Natural killer cell (primary cell): ENCODE data around the gene TBC1D4. TPM values are rescaled to one million over a fixed set of nuclear protein-coding genes. Genes with fewer than 3 reads are reported as not detected.

Experiments used
- ATAC-seq, 3 donors: fragments of 150-1000 bp in 2 of 3; fragments of 200-7000 bp in 1 of 3; cut with Tn5 transposase; 1 replicate in 1 of 3; 2 replicates in 2 of 3; pipeline ENCODE4 v1.10.0; 2021; ENCODE audit warnings: mild to moderate bottlenecking in 2 of 3, moderate library complexity in 2 of 3
- DNase-seq, 2 donors: peaks; one replicate each; pipeline versions ENCODE4 v3.0.0 to v3.0.0-alpha.2; 2013 to 2021; ENCODE audit warnings: mixed read lengths in 1 of 2
- H3K27ac ChIP-seq: one replicate; pipeline ENCODE4 v1.5.1; 2013; ENCODE audit warnings: mild to moderate bottlenecking, low read length
- H3K27me3 ChIP-seq: one replicate; pipeline ENCODE4 v1.6.1; 2013; ENCODE audit warnings: low read length; ENCODE audit not compliant: control insufficient read depth, insufficient read depth
- H3K36me3 ChIP-seq: one replicate; pipeline ENCODE4 v1.6.1; 2013; ENCODE audit warnings: low read length; ENCODE audit not compliant: control insufficient read depth, insufficient read depth
- H3K4me1 ChIP-seq: one replicate; pipeline ENCODE4 v1.6.1; 2013; ENCODE audit warnings: low read length; ENCODE audit not compliant: control insufficient read depth, insufficient read depth
- H3K4me3 ChIP-seq: one replicate; pipeline ENCODE4 v1.5.1; 2013; ENCODE audit warnings: low read length
- H3K9me3 ChIP-seq: one replicate; pipeline ENCODE4 v1.6.1; 2013; ENCODE audit warnings: low read length; ENCODE audit not compliant: control insufficient read depth, insufficient read depth
- H3K27ac Mint-ChIP-seq, 2 donors: one replicate each; pipeline ENCODE4 v1.8.0; 2022; ENCODE audit warnings: mild to moderate bottlenecking in 2 of 2, mixed read lengths in 2 of 2, moderate library complexity in 1 of 2
- H3K27me3 Mint-ChIP-seq, 2 donors: one replicate each; pipeline ENCODE4 v1.8.0; 2022; ENCODE audit warnings: low read depth in 2 of 2, mixed read lengths in 2 of 2
- H3K36me3 Mint-ChIP-seq: one replicate; pipeline ENCODE4 v1.8.0; 2022; ENCODE audit warnings: mixed read lengths
- H3K4me1 Mint-ChIP-seq, 2 donors: one replicate each; pipeline ENCODE4 v1.8.0; 2022; ENCODE audit warnings: mixed read lengths in 2 of 2
- H3K4me3 Mint-ChIP-seq: one replicate; pipeline ENCODE4 v1.8.0; 2022; ENCODE audit warnings: mild to moderate bottlenecking, moderate library complexity, mixed read lengths
- H3K9me3 Mint-ChIP-seq, 2 donors: one replicate each; pipeline ENCODE4 v1.8.0; 2022; ENCODE audit warnings: mixed read lengths in 2 of 2
- WGBS: methylation state at CpG from one replicate; pipeline ENCODE4 v1.1.7; 2013; ENCODE audit warnings: missing lambda C conversion rate; ENCODE audit not compliant: insufficient coverage; 5-methylcytosine and 5-hydroxymethylcytosine counted together
- intact Hi-C: fragments of 100-400 bp; cut with micrococcal nuclease; formaldehyde crosslinking; loops from one replicate; pipeline ENCODE4 v1.14.2; 2022
- total RNA-seq, 4 donors: library from RNA; stranded (reverse); fragments of 120-200 nt in 1 of 4; gene quantifications; one replicate each; pipeline versions ENCODE4 v1.2.3 to v1.2.4, GENCODE V29; 2013 to 2022
- TF ChIP-seq, protein P1 (sequence below): fragments of 200-600 bp; IDR thresholded peaks from one replicate; pipeline ENCODE4 v1.8.0; 2022; ENCODE audit warnings: antibody characterized with exemption

Gene TBC1D4
- total RNA-seq, 3 donors from 2014 or later (not counting 1 experiment from before 2014, with no cell fraction given) = 0.54 to 5.1 (median 3.7) TPM

- no peaks in the 10 kb centered on the region for H3K9me3 Mint-ChIP-seq
- WGBS = 91% methylated on average over 3 of the region's 3 CpGs
Observed at GRCh38 chr13:75363371-75363770, 118.6 kb downstream of the TBC1D4 start.

GRCh38 chr13:75362026-75362425 is 119.9 kb downstream of the TBC1D4 start:
- Histone ChIP-seq H3K9me3 (no peaks in the 10 kb centered on the region), H3K36me3 (no peaks in the 10 kb centered on the region), H3K27me3 (no peaks in the 10 kb centered on the region), H3K4me3 (no peak overlapping the region), H3K27ac (no peak overlapping the region), H3K4me1 (peaks cover 3% of the 10 kb centered on the region)
- WGBS = 96% methylated on average over 28 of the region's 28 CpGs
- Mint-ChIP-seq H3K27ac (no peak overlapping the region), H3K36me3 (no peaks in the 10 kb centered on the region), H3K9me3 (no peaks in the 10 kb centered on the region), H3K4me1 (peaks cover 18% of the 10 kb centered on the region in 2 donors), H3K4me3 (no peak overlapping the region), H3K27me3 (no peaks in the 10 kb centered on the region)
- intact Hi-C loops = no loop called here
- ATAC-seq = no peak
- TF ChIP-seq, protein P1, sequence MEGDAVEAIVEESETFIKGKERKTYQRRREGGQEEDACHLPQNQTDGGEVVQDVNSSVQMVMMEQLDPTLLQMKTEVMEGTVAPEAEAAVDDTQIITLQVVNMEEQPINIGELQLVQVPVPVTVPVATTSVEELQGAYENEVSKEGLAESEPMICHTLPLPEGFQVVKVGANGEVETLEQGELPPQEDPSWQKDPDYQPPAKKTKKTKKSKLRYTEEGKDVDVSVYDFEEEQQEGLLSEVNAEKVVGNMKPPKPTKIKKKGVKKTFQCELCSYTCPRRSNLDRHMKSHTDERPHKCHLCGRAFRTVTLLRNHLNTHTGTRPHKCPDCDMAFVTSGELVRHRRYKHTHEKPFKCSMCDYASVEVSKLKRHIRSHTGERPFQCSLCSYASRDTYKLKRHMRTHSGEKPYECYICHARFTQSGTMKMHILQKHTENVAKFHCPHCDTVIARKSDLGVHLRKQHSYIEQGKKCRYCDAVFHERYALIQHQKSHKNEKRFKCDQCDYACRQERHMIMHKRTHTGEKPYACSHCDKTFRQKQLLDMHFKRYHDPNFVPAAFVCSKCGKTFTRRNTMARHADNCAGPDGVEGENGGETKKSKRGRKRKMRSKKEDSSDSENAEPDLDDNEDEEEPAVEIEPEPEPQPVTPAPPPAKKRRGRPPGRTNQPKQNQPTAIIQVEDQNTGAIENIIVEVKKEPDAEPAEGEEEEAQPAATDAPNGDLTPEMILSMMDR = no peak
- no peak for DNase-seq

More at GRCh38 chr13:75363371-75363770, 118.6 kb downstream of the TBC1D4 start:
- Mint-ChIP-seq H3K4me1 (peaks cover 18% of the 10 kb centered on the region in 2 donors), H3K27me3 (no peaks in the 10 kb centered on the region), H3K27ac (peak overlapping the region in 1 of 2 donors; percentile 2), H3K36me3 (no peaks in the 10 kb centered on the region), H3K4me3 (no peak overlapping the region)
- intact Hi-C loops = no loop called here
- ATAC-seq = no peak
- no peak overlapping the region for H3K4me3 ChIP-seq
- no peaks in the 10 kb centered on the region for H3K36me3 ChIP-seq
- H3K9me3 ChIP-seq = no peaks in the 10 kb centered on the region
- TF ChIP-seq, protein P1 = no peak
- no peak overlapping the region for H3K27ac ChIP-seq
- DNase-seq = no peak
- no peaks in the 10 kb centered on the region for H3K27me3 ChIP-seq
- peaks cover 3% of the 10 kb centered on the region for H3K4me1 ChIP-seq

DNA sequence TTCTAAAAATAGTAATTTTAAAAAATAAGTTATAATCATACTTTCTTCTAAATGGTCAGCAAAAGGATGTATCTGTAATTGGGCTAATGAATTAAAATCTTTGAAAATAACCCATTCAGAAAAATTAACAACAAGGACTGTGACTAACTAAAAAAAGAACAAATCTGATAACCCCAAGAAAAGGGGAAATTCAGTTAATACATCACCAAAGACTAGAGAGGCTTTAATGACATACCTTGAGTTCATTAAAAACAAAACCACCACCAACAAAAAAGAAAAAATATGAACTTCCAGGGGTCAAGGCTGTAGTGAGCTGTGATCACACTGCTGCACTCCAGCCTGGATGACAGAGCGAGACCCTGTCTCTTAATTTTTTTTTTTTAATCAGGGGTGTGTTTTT is 121.8 kb downstream of the TBC1D4 start:
- intact Hi-C loops = no loop called here
- DNase-seq (no peak), ATAC-seq (no peak)
- no peak overlapping the region for H3K4me3 Mint-ChIP-seq
- WGBS = no CpG with 5 or more reads among the region's 1 CpG
- TF ChIP-seq, protein P1 = no peak
- peaks cover 2 to 6% of the 10 kb centered on the region in 2 donors for H3K4me1 Mint-ChIP-seq
- H3K4me3 ChIP-seq = no peak overlapping the region
- no peaks in the 10 kb centered on the region for H3K36me3 Mint-ChIP-seq
- no peaks in the 10 kb centered on the region for H3K36me3 ChIP-seq
- no peaks in the 10 kb centered on the region for H3K27me3 Mint-ChIP-seq
- H3K27ac Mint-ChIP-seq = no peak overlapping the region
- H3K27ac ChIP-seq = no peak overlapping the region
- no peaks in the 10 kb centered on the region for H3K27me3 ChIP-seq
- no peaks in the 10 kb centered on the region for H3K9me3 ChIP-seq
- H3K4me1 ChIP-seq = peaks cover under 1% of the 10 kb centered on the region
- H3K9me3 Mint-ChIP-seq = no peaks in the 10 kb centered on the region

DNA sequence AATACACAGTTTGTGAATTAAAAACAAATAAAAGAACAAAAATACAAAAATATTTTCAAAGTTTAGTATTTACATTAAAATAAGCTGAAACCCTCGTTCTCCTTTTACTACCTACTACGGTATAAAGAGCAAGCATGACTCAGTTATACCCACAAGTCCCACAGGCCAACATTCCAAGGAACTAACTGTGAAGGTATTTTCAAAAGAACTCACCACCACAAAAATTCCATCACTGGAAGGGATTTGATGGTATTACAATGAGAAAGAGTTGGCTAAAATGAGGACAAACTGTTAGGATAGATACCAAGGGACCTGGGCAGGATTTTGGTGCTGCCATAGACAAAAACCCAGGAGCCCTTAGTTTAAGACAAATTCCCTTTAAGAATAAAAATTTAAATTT is 122.7 kb downstream of the TBC1D4 start:
- intact Hi-C loops = no loop called here
- Mint-ChIP-seq H3K4me3 (no peak overlapping the region), H3K27ac (no peak overlapping the region), H3K36me3 (no peaks in the 10 kb centered on the region), H3K4me1 (peaks cover 0 to 4% of the 10 kb centered on the region in 2 donors), H3K27me3 (no peaks in the 10 kb centered on the region), H3K9me3 (no peaks in the 10 kb centered on the region)
- Histone ChIP-seq H3K4me3 (no peak overlapping the region), H3K36me3 (no peaks in the 10 kb centered on the region), H3K4me1 (no peaks in the 10 kb centered on the region), H3K27me3 (no peaks in the 10 kb centered on the region), H3K9me3 (no peaks in the 10 kb centered on the region), H3K27ac (no peak overlapping the region)
- ATAC-seq = no peak
- no peak for DNase-seq
- WGBS = 90% methylated on average over 2 of the region's 2 CpGs
- TF ChIP-seq, protein P1 = no peak
